Tibial nerve (tissue), 4 donors: ENCODE data around the gene CABLES2. TPM values are rescaled to one million over a fixed set of nuclear protein-coding genes. Genes with fewer than 3 reads are reported as not detected.
A peak's percentile ranks its signal among the peaks of the same experiment; 100 is the strongest.

Source experiments
- DNase-seq, 2 donors: peaks; one replicate each; pipeline ENCODE4 v3.0.0-alpha.2; 2019; ENCODE audit warnings: low spot score in 2 of 2
- H3K27ac ChIP-seq, 4 donors: fragments of 200-600 bp; sonication (generic) in 3 of 4; one replicate each; pipeline ENCODE4 v1.5.1; 2017 to 2019; ENCODE audit warnings: mild to moderate bottlenecking in 1 of 4
- H3K27me3 ChIP-seq, 2 donors: fragments of 200-600 bp; sonication (generic) in 1 of 2; one replicate each; pipeline versions ENCODE4 v1.5.1 to v1.6.0; 2017 to 2019
- H3K36me3 ChIP-seq, 3 donors: fragments of 200-600 bp; sonication (generic); one replicate each; pipeline ENCODE4 v1.5.1; 2018 to 2019
- H3K4me1 ChIP-seq, 4 donors: fragments of 200-600 bp; sonication (generic) in 3 of 4; one replicate each; pipeline ENCODE4 v1.5.1; 2017 to 2019
- H3K4me3 ChIP-seq, 4 donors: fragments of 200-600 bp; sonication (generic) in 3 of 4; one replicate each; pipeline ENCODE4 v1.5.1; 2017 to 2019; ENCODE audit warnings: mild to moderate bottlenecking in 1 of 4, moderate library complexity in 1 of 4
- H3K9me3 ChIP-seq, 4 donors: fragments of 200-600 bp; sonication (generic) in 3 of 4; one replicate each; pipeline ENCODE4 v1.5.1; 2017 to 2019
- CTCF ChIP-seq, 5 experiments: fragments of 200-600 bp in 3 of 5; fragments of 450-650 bp in 2 of 5; sonication (generic) in 3 of 5; IDR thresholded peaks; one replicate each; pipeline ENCODE4 v1.5.1; 2016 to 2019; ENCODE audit warnings: antibody characterized with exemption in 5 of 5, mild to moderate bottlenecking in 3 of 5, moderate library complexity in 2 of 5
- EP300 ChIP-seq, 2 donors: sonication (generic); formaldehyde crosslinking; IDR thresholded peaks; one replicate each; pipeline ENCODE4 v1.6.1; 2017; ENCODE audit warnings: antibody characterized with exemption in 2 of 2, mild to moderate bottlenecking in 1 of 2
- POLR2A ChIP-seq, 2 donors: fragments of 450-650 bp; IDR thresholded peaks; one replicate each; pipeline ENCODE4 v1.6.1; 2017; ENCODE audit warnings: antibody characterized with exemption in 2 of 2, mild to moderate bottlenecking in 2 of 2, moderate library complexity in 2 of 2
- WGBS, 2 donors: methylation state at CpG; one replicate each; pipeline ENCODE4 v1.1.5; 2018; 5-methylcytosine and 5-hydroxymethylcytosine counted together
- total RNA-seq, 4 donors: library from RNA; depleted of rRNA; stranded (reverse); fragments of >200 nt; gene quantifications; one replicate each; pipeline ENCODE4 v1.1.0, GENCODE V29; 2016

The CABLES2 gene
- total RNA-seq, 4 donors from 2014 or later, result 1.1 to 9.9 (median 6.2) TPM

GRCh38 chr20:62354811-62355341 is 52.2 kb downstream of the CABLES2 start:
- DNase-seq, result no peak
- peak overlapping the region; percentile 83 to 96 (median 86) for H3K27ac ChIP-seq
- WGBS, 2 donors, result 59 to 75% methylated on average over 9 to 12 of the region's 16 CpGs
- peak overlapping the region in 1 of 4 donors; percentile 14 for H3K4me3 ChIP-seq
- peaks cover 0 to 75% (median 57%) of the 10 kb centered on the region in 4 donors for H3K4me1 ChIP-seq
- no peaks in the 10 kb centered on the region for H3K9me3 ChIP-seq
- TF ChIP-seq POLR2A (IDR thresholded peaks at IDR 0.05), result no peak
- no peak for TF ChIP-seq EP300 (IDR thresholded peaks at IDR 0.05)
- TF ChIP-seq CTCF (IDR thresholded peaks at IDR 0.05), result no peak
- peaks cover 0 to 21% (median 0%) of the 10 kb centered on the region in 3 donors for H3K36me3 ChIP-seq
- H3K27me3 ChIP-seq, result no peaks in the 10 kb centered on the region

GRCh38 chr20:62354031-62354808 is 52.9 kb downstream of the CABLES2 start:
- peak overlapping the region; percentile 83 to 96 (median 86) for H3K27ac ChIP-seq
- TF ChIP-seq EP300 (IDR thresholded peaks at IDR 0.05) (no peak), CTCF (IDR thresholded peaks at IDR 0.05) (no peak), POLR2A (IDR thresholded peaks at IDR 0.05) (no peak)
- no peaks in the 10 kb centered on the region for H3K9me3 ChIP-seq

GRCh38 chr20:62353289-62354030 is 53.6 kb downstream of the CABLES2 start:
- Histone ChIP-seq H3K9me3 (no peaks in the 10 kb centered on the region), H3K4me3 (no peak overlapping the region), H3K27me3 (no peaks in the 10 kb centered on the region), H3K27ac (peak overlapping the region in 2 of 4 donors; percentile 61 to 89), H3K4me1 (peaks cover 0 to 61% (median 43%) of the 10 kb centered on the region in 4 donors), H3K36me3 (peaks cover 0 to 27% (median 0%) of the 10 kb centered on the region in 3 donors)
- TF ChIP-seq POLR2A (IDR thresholded peaks at IDR 0.05), result no peak
- no peak for TF ChIP-seq CTCF (IDR thresholded peaks at IDR 0.05)
- TF ChIP-seq EP300 (IDR thresholded peaks at IDR 0.05), result no peak
- no peak for DNase-seq
- WGBS, 2 donors, result 86 to 93% methylated on average over 11 of the region's 16 CpGs

More at GRCh38 chr20:62354031-62354808, 52.9 kb downstream of the CABLES2 start:
- Histone ChIP-seq H3K4me3 (no peak overlapping the region), H3K27me3 (no peaks in the 10 kb centered on the region), H3K36me3 (peaks cover 0 to 23% (median 0%) of the 10 kb centered on the region in 3 donors), H3K4me1 (peaks cover 0 to 69% (median 51%) of the 10 kb centered on the region in 4 donors)
- no peak for DNase-seq
- 65 to 69% methylated on average over 13 to 14 of the region's 14 CpGs for WGBS, 2 donors

- peak in 4 of 5 experiments; percentile 36 to 64 (median 41) for TF ChIP-seq CTCF (IDR thresholded peaks at IDR 0.05)
- no peak for TF ChIP-seq EP300 (IDR thresholded peaks at IDR 0.05)
- no peak for TF ChIP-seq POLR2A (IDR thresholded peaks at IDR 0.05)
Observed at GRCh38 chr20:62352402-62353288, 54.4 kb downstream of the CABLES2 start.

More at GRCh38 chr20:62352402-62353288, 54.4 kb downstream of the CABLES2 start:
- Histone ChIP-seq H3K9me3 (no peaks in the 10 kb centered on the region), H3K36me3 (peaks cover 0 to 35% (median 0%) of the 10 kb centered on the region in 3 donors), H3K4me3 (no peak overlapping the region), H3K27ac (peak overlapping the region in 2 of 4 donors; percentile 61 to 89), H3K27me3 (no peaks in the 10 kb centered on the region), H3K4me1 (peaks cover 0 to 53% (median 35%) of the 10 kb centered on the region in 4 donors)
- DNase-seq, result no peak
- WGBS, 2 donors, result 59 to 63% methylated on average over 29 to 36 of the region's 43 CpGs
